Measurements from ENCODE around the gene FABP7.

Gene FABP7

DNA sequence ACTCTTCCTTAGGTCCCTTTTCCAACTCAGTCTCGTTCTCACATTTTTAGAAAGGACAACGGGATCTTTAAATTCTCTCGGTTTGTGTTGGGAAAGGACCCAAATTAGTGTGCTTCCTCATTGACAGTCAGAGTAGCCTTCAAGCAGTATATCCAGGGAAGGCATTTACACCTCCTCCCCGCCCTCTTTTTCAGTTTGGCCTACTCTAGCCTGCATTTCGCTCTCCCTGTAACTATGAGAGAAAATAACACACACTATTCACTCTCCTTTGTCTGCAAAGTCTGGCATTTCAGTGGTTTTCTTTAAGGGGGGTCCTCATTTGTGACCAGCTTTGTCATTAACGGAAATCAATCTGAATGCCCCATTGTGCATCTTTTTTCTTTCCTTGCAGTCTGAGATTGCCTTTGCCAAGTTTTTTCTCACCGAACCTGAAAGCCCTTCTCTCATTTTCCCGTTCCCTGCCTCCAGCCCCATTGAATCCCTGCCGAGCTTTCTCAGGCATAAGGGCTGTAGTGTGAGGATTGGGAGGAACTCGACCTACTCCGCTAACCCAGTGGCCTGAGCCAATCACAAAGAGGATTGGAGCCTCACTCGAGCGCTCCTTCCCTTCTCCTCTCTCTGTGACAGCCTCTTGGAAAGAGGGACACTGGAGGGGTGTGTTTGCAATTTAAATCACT lies 393 bp upstream of the FABP7 start:
- Mint-ChIP-seq H3K9me3 (no peaks in the 10 kb centered on the region), H3K4me3 (no peak overlapping the region), H3K36me3 (ENCODE audit: low read depth) (no peaks in the 10 kb centered on the region)

DNA sequence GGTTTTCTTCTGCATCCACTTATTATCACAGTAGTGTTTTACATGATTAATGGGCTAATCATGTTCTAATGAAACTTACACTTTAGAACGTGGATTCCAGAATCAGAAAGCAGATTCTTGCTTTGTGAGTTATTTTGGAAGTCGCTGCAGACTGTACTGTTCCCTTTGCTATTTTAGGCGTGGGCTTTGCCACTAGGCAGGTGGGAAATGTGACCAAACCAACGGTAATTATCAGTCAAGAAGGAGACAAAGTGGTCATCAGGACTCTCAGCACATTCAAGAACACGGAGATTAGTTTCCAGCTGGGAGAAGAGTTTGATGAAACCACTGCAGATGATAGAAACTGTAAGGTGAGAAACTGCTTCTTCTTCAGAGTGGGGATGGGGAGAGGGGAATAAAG lies 598 bp downstream of the FABP7 start:
- no peaks in the 10 kb centered on the region for H3K4me1 Mint-ChIP-seq (ENCODE audit: low read depth)
- H3K4me3 Mint-ChIP-seq: no peak overlapping the region
- no peaks in the 10 kb centered on the region for H3K36me3 Mint-ChIP-seq (ENCODE audit: low read depth)
- H3K27ac Mint-ChIP-seq: no peak overlapping the region
- H3K9me3 Mint-ChIP-seq: no peaks in the 10 kb centered on the region
- peaks cover 49% of the 10 kb centered on the region for H3K27me3 Mint-ChIP-seq (ENCODE audit: low read depth)

More for the DNA sequence above, 393 bp upstream of the FABP7 start:
- H3K27me3 Mint-ChIP-seq (ENCODE audit: low read depth): peaks cover 49% of the 10 kb centered on the region
- H3K4me1 Mint-ChIP-seq (ENCODE audit: low read depth): no peaks in the 10 kb centered on the region
- H3K27ac Mint-ChIP-seq: no peak overlapping the region

DNA sequence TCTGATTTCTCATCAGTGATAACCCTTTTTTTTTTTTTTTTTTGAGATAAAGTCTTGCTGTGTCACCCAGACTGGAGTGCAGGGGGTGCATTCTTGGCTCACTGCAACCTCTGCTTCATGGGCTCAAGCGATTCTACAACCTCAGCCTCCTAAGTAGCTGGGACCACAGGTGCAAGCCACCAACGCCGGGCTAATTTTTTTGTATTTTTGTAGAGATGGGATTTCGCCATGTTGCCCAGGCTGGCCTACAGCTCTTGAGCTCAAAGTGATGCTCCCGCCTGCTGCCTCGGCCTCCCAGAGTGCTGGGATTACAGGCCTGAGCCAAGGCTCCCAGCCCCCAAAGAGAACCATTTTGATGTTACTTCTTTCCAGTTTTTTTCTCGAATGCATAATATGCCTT lies 2.2 kb downstream of the FABP7 start:
- Mint-ChIP-seq H3K36me3 (ENCODE audit: low read depth) (no peaks in the 10 kb centered on the region), H3K27ac (no peak overlapping the region), H3K9me3 (no peaks in the 10 kb centered on the region), H3K27me3 (ENCODE audit: low read depth) (peaks cover 53% of the 10 kb centered on the region), H3K4me3 (no peak overlapping the region), H3K4me1 (ENCODE audit: low read depth) (no peaks in the 10 kb centered on the region)

DNA sequence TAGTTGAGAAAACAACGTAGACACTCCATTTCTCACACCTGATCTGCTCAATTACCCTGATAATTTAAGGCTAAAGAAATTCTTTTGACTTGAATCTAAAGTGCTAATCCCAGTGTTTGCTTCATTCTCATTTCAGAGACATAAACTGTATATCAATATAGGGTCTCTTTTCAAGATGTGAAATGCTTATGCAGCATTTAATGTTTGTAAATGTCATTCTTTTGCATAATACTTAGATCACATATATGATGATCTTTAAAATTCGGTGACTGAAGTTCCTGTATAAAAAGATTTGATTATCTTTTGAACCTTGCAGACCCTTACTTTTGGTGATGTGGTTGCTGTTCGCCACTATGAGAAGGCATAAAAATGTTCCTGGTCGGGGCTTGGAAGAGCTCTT lies 3.9 kb downstream of the FABP7 start:
- Mint-ChIP-seq H3K27me3 (ENCODE audit: low read depth) (peaks cover 63% of the 10 kb centered on the region), H3K27ac (no peak overlapping the region)

DNA sequence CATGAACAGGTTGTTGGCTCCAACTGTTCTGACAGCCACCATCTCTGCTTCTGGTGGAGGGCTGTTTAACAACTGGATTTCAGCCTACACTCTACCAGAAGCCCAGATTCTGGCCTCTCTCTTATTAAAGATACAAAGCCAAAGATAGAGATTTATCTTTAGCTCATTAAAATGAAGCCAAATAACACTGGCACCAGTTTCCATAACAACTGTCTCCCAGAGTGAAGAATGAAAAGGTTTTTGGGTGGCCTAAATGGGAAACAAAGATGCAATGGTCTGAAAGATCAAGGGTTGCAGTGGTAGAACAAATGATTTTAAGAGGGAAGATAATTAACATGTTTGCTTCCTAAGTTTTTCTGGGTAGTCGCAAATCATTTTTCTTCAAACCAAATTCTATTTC lies 6.4 kb downstream of the FABP7 start:
- Mint-ChIP-seq H3K9me3 (no peaks in the 10 kb centered on the region), H3K27me3 (ENCODE audit: low read depth) (peaks cover 66% of the 10 kb centered on the region), H3K36me3 (ENCODE audit: low read depth) (no peaks in the 10 kb centered on the region), H3K27ac (no peak overlapping the region), H3K4me3 (no peak overlapping the region), H3K4me1 (ENCODE audit: low read depth) (peaks cover 12% of the 10 kb centered on the region)

More for the DNA sequence above, 3.9 kb downstream of the FABP7 start:
- no peaks in the 10 kb centered on the region for H3K9me3 Mint-ChIP-seq
- no peak overlapping the region for H3K4me3 Mint-ChIP-seq
- H3K4me1 Mint-ChIP-seq (ENCODE audit: low read depth): no peaks in the 10 kb centered on the region
- H3K36me3 Mint-ChIP-seq (ENCODE audit: low read depth): no peaks in the 10 kb centered on the region

DNA sequence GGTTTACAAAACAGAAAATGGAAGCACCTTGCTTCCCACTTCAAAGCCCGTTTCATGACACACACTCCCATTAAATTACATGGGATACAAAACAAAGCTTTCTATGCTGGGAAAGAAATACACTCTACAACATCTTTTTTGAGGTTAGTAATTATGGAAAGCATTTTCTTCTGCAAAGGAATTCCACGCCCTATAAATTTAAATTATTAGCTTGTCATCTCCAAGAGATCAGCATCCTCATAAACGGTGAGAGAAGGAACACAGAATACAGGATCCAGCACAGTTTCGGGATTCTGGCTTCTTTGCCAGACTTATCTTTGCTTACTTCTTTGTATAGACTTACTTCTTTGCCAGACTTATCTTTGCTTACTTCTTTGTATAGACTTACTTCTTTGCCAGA lies 8.2 kb downstream of the FABP7 start:
- H3K36me3 Mint-ChIP-seq (ENCODE audit: low read depth): no peaks in the 10 kb centered on the region
- no peak overlapping the region for H3K27ac Mint-ChIP-seq
- no peaks in the 10 kb centered on the region for H3K9me3 Mint-ChIP-seq
- peaks cover 12% of the 10 kb centered on the region for H3K4me1 Mint-ChIP-seq (ENCODE audit: low read depth)
- no peak overlapping the region for H3K4me3 Mint-ChIP-seq
- H3K27me3 Mint-ChIP-seq (ENCODE audit: low read depth): peaks cover 64% of the 10 kb centered on the region

DNA sequence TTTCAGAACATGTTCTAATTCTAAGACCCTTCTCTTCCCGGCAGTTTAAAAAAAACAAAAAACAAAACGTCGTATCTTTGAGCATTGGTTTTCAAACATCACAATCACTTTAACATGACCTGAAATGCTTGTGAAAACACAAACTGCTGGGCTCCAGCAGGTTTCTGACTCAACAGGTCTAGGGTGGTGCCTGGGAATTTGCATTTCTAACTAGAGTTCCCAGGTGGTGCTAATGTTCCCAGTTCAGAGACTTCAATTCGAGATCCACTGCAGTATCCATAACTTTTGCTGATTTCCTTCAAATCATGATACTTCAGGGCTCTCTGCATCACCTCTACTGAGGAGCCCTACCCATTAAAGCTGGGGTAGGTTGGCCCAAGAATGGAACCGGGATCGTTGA lies 8.7 kb downstream of the FABP7 start:
- no peaks in the 10 kb centered on the region for H3K9me3 Mint-ChIP-seq
- no peaks in the 10 kb centered on the region for H3K36me3 Mint-ChIP-seq (ENCODE audit: low read depth)
- H3K4me1 Mint-ChIP-seq (ENCODE audit: low read depth): peaks cover 12% of the 10 kb centered on the region
- H3K4me3 Mint-ChIP-seq: no peak overlapping the region
- peaks cover 68% of the 10 kb centered on the region for H3K27me3 Mint-ChIP-seq (ENCODE audit: low read depth)
- H3K27ac Mint-ChIP-seq: no peak overlapping the region

DNA sequence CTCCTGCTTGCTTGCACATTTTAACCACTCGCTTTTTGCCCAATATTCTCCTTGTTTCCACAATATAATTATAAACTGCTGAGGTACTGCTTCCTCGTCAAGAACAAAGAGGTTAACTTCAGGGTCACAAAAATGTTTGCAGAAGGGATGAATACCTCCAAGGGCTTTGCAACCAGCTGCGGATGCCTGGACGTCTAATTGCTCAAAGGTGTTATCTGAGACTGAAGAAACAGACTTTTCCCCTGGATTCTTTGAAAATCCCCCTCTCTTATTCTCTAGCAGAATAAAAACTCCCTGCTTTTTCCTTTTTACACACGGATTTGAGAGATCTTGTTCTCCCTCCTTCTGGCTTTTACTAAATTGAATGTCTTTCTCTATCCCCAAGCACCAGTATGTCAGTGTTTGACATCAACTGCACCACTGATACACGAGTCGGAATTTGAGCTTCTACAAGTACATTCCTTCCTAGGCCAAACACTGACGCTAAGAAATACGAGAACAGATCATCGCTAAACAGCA lies 9.2 kb downstream of the FABP7 start:
- Mint-ChIP-seq H3K27me3 (ENCODE audit: low read depth) (peaks cover 67% of the 10 kb centered on the region), H3K27ac (no peak overlapping the region), H3K4me1 (ENCODE audit: low read depth) (peaks cover 12% of the 10 kb centered on the region), H3K9me3 (no peaks in the 10 kb centered on the region), H3K4me3 (peak overlapping the region; percentile 90), H3K36me3 (ENCODE audit: low read depth) (no peaks in the 10 kb centered on the region)

DNA sequence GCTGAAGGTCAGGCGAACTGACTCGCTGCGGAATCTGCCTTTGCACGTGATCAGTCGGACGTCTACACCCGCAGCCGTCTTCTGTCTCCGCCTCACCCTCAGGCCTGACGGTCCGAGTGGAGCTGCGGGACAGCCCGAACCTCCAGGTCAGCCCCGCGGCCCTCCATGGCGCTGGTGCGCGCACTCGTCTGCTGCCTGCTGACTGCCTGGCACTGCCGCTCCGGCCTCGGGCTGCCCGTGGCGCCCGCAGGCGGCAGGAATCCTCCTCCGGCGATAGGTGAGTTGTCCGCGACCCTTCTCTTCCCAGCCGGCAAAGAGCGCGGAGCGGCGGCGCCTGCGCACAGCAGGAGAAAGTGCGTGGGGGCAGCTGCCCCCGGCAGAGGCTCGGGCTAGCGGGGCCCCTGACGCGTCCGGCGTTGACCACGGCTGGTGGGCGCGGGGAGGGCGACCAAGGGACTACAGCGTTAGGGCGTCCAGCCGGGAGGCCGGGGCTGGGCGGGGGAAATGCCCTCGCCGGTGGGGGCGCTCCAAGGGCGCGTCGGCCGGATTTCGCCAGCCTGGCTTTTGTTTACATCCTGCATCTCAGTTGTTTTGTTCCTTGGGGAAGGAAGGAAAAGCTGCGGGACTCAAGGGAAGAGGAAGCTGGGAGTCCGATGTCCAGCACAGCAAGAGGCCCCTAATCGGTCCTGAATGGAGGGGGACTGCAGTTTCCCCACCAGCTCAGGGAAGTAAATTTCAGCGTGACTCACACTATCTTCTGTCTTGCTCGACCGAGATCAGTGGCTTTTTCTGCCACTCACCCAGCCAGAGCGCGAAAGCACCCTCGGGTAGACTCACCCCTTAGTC lies 9.9 kb downstream of the FABP7 start, which contains the start of gene SMPDL3A:
Gene SMPDL3A (plus strand): TSS at position 77 of the 846 bp plus-strand sequence. CDS start 89 bp downstream, at position 166.
- no peaks in the 10 kb centered on the region for H3K9me3 Mint-ChIP-seq
- no peaks in the 10 kb centered on the region for H3K36me3 Mint-ChIP-seq (ENCODE audit: low read depth)
- H3K27ac Mint-ChIP-seq: peak within 1 kb of the TSS; percentile 79
- peaks cover 12% of the 10 kb centered on the region for H3K4me1 Mint-ChIP-seq (ENCODE audit: low read depth)
- peaks cover 65% of the 10 kb centered on the region for H3K27me3 Mint-ChIP-seq (ENCODE audit: low read depth)
- H3K4me3 Mint-ChIP-seq: peak within 1 kb of the TSS; percentile 90

DNA sequence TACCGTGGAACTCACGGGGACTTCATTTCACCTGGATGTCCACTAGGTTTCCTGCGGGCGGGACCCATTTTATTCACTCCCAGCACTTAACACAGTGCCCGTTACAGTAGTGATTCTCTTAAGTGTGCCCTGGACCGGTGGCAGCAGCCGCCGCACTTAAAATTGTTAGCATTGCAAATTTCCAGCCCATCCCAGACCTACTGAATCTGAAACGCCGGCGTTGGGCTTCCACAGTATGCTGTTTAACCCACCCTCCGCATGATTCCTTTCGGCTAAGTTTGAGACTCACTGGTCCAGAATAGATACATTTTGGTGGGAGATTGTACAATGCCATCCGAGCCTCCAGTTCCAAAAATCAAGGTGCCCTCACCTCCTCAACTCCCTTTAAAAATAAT lies 10.5 kb downstream of the FABP7 start:
- Mint-ChIP-seq H3K4me1 (ENCODE audit: low read depth) (peaks cover 12% of the 10 kb centered on the region), H3K4me3 (peak overlapping the region; percentile 90), H3K27me3 (ENCODE audit: low read depth) (peaks cover 65% of the 10 kb centered on the region), H3K27ac (peak overlapping the region; percentile 79), H3K36me3 (ENCODE audit: low read depth) (no peaks in the 10 kb centered on the region), H3K9me3 (no peaks in the 10 kb centered on the region)

DNA sequence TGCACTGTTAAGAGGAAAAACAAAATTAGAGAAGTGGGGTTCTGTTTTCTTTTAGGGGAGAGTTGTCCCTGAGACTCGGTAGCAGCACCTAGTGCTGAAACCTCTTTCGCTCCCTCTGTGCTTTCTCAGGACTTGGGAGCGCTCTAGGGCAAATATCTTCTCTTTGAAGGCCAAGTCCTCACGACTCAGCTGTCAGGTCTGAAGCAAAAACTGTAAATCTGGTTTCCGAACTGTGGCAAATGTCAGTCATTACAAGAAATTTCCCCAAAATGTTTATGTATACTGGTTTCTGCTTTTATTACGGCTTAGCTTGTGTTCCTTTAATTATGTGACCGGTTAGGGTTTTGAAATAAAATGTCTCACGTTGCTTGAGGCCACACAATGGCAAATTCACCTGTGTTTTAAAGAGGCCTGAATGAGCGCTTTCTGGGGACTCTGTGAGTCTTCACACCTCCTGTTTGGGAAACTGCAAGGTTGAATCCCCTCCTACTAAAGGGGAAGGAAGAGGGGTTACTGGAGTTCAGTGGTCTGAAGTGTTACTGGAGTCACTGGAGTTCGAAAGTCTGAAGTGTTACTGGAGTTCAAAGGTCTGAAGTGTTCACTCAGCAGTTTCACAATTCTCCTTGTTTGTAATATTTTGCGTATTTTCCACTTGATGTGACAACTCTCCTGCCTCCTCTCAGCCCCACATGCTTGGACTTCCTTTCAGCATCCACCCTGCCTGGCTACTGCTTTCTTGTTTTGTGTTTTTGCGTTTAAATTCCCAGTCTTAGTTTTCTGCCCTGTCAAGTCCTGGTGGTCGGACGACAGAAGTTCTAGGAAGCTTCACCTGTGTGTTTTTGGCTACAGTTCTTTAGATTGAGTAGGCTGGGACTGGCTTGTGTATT lies 11.2 kb downstream of the FABP7 start:
- peaks cover 12% of the 10 kb centered on the region for H3K4me1 Mint-ChIP-seq (ENCODE audit: low read depth)
- no peak overlapping the region for H3K27ac Mint-ChIP-seq
- H3K4me3 Mint-ChIP-seq: peak overlapping the region; percentile 90
- peaks cover 62% of the 10 kb centered on the region for H3K27me3 Mint-ChIP-seq (ENCODE audit: low read depth)
- H3K9me3 Mint-ChIP-seq: no peaks in the 10 kb centered on the region
- H3K36me3 Mint-ChIP-seq (ENCODE audit: low read depth): no peaks in the 10 kb centered on the region

DNA sequence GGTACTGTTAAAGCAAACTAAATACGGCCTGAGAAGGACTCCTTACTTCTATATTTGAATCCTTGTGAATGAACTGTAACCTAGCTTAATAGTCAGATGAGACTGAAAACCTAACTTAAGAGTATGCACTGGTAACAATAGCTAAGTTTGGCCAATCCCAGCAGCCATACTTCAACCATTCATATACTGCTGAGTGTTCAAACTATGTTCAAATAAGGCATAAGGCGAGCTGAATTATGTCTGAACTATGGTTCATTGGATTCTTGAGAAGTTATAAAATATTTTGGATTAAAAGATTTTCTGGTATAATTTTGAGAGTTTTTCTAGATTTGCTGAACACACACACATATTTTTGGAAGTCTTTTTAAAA lies 11.8 kb downstream of the FABP7 start:
- Mint-ChIP-seq H3K27ac (no peak overlapping the region), H3K4me3 (no peak overlapping the region), H3K9me3 (no peaks in the 10 kb centered on the region), H3K27me3 (ENCODE audit: low read depth) (peaks cover 59% of the 10 kb centered on the region), H3K4me1 (ENCODE audit: low read depth) (peaks cover 12% of the 10 kb centered on the region), H3K36me3 (ENCODE audit: low read depth) (no peaks in the 10 kb centered on the region)

DNA sequence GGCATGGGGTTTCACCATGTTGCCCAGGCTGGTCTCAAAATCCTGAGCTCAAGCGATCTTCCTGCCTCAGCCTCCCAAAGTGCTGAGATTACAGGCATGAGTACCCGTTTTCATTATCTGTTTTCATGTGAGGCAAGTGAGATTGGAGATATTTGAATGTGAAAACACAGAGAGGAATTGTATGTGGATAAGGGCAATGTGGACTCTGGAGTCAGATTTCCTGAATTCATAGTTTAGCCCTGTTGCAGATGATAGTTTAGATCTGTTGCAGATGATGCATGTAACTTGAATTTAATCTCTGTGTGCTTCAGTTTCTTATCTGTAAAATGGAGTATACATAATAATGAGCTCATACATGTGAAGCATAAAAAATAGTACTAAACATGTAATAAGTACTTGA lies 13.2 kb downstream of the FABP7 start:
- Mint-ChIP-seq H3K9me3 (no peaks in the 10 kb centered on the region), H3K27ac (no peak overlapping the region), H3K4me3 (no peak overlapping the region), H3K4me1 (ENCODE audit: low read depth) (peaks cover 12% of the 10 kb centered on the region), H3K27me3 (ENCODE audit: low read depth) (peaks cover 48% of the 10 kb centered on the region), H3K36me3 (ENCODE audit: low read depth) (no peaks in the 10 kb centered on the region)

DNA sequence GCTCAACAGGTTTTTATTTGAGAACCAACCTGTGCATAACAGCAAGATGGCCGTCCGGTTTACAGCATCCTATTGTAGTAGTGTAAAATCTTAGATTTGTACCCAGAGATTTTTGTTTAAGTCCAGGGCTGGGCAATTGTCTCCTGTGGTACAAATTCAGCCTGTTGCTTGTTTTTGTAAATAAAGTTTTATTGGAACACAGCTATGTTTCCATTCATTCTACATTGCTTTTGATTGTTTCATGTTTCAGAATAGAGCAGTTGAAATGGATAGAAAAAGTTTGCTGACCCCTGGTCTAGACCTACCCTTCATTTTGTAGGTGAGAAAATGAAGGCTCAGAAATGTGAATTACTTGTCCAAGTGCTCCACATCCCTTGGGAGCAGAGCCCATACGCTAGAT lies 18.0 kb downstream of the FABP7 start:
- Mint-ChIP-seq H3K4me3 (no peak overlapping the region), H3K27ac (no peak overlapping the region), H3K36me3 (ENCODE audit: low read depth) (no peaks in the 10 kb centered on the region), H3K27me3 (ENCODE audit: low read depth) (peaks cover 11% of the 10 kb centered on the region), H3K9me3 (no peaks in the 10 kb centered on the region), H3K4me1 (ENCODE audit: low read depth) (peaks cover 3% of the 10 kb centered on the region)

All from T-helper 1 cell treated with Interleukin-12 subunit alpha and Interleukin-12 subunit beta and Interleukin-4 antibody, amounts not matched to agents 30 μg/mL and 1 μg/mL, for 36 hours (primary cell).